Panc1 (cell line): ENCODE measurements around the gene ARHGEF28. TPM values are rescaled to one million over a fixed set of nuclear protein-coding genes. Genes with fewer than 3 reads are reported as not detected.

Experiments
- ATAC-seq: fragments of 200-7000 bp; cut with Tn5 transposase; 2 replicates; pipeline ENCODE4 v1.9.1; 2020; ENCODE audit warnings: mild to moderate bottlenecking, moderate library complexity
- BruUV-seq: library from RNA; stranded (reverse); fragments of 400-500 nt; replicated peaks from 2 replicates; lab custom pipeline; 2021; lab: Mats Ljungman, UMichigan
- CTCF ChIA-PET: fragments of 300-600 bp; sonication (Branson Sonifier 250); formaldehyde crosslinking; loops from one replicate; lab custom pipeline; 2022; ENCODE audit warnings: antibody characterized with exemption; lab: Charles Lee
- POLR2A ChIA-PET: fragments of 300-600 bp; sonication (Branson Sonifier 250); formaldehyde crosslinking; loops from one replicate; lab custom pipeline; 2022; ENCODE audit warnings: antibody characterized with exemption; lab: Charles Lee
- DNase-seq: peaks from one replicate; pipeline ENCODE4 v3.0.0-alpha.2; 2010; ENCODE audit warnings: low read depth, low spot score
- H3K27ac ChIP-seq: 2 replicates; pipeline ENCODE4 v1.5.1; 2011; ENCODE audit warnings: mild to moderate bottlenecking, low read length, inconsistent platforms
- H3K27me3 ChIP-seq: fragments of 200-500 bp; sonication (Bioruptor generic); 2 replicates; pipeline ENCODE4 v1.6.0; 2014; ENCODE audit warnings: low read length, inconsistent platforms; ENCODE audit not compliant: control insufficient read depth, insufficient read depth
- H3K36me3 ChIP-seq: fragments of 200-500 bp; sonication (Bioruptor generic); 2 replicates; pipeline ENCODE4 v1.5.1; 2014; ENCODE audit warnings: inconsistent platforms, mild to moderate bottlenecking, low read length, moderate library complexity; ENCODE audit not compliant: control insufficient read depth, insufficient read depth
- H3K4me1 ChIP-seq: 2 replicates; pipeline ENCODE4 v1.5.1; 2011; ENCODE audit warnings: inconsistent platforms, mild to moderate bottlenecking, low read length, moderate library complexity; ENCODE audit not compliant: control insufficient read depth, insufficient read depth
- H3K4me3 ChIP-seq, 2 experiments: 2 replicates each; pipeline ENCODE4 v1.5.1; 2011 to 2012; ENCODE audit warnings: low read depth in 2 of 2, low read length in 2 of 2, mild to moderate bottlenecking in 2 of 2, inconsistent platforms in 1 of 2, moderate library complexity in 1 of 2
- H3K9me3 ChIP-seq: fragments of 200-500 bp; sonication (Bioruptor generic); 2 replicates; pipeline ENCODE4 v1.5.1; 2014; ENCODE audit warnings: low read depth, mild to moderate bottlenecking, inconsistent platforms, low read length, moderate library complexity; ENCODE audit not compliant: control insufficient read depth, insufficient read depth
- POLR2AphosphoS5 ChIP-seq: IDR thresholded peaks from 2 replicates; pipeline ENCODE4 v1.6.1; 2012; ENCODE audit warnings: mild to moderate bottlenecking, low read depth, low read length, moderate library complexity
- SIN3A ChIP-seq: IDR thresholded peaks from 2 replicates; pipeline ENCODE4 v1.6.1; 2012; ENCODE audit warnings: low read depth, mild to moderate bottlenecking, low read length, moderate library complexity, borderline replicate concordance; ENCODE audit not compliant: insufficient read depth
- TCF7L2 ChIP-seq: IDR thresholded peaks from 2 replicates; pipeline ENCODE4 v1.6.1; 2011; ENCODE audit warnings: mild to moderate bottlenecking, low read depth, low read length, inconsistent platforms
- in situ Hi-C: cut with HindIII; loops from 2 replicates; pipeline ENCODE4 v1.10.0; 2016; ENCODE audit warnings: low sequenced_read_pairs, low pct_unique_long_range_greater_than_20kb
- intact Hi-C: fragments of 100-400 bp; cut with micrococcal nuclease; formaldehyde crosslinking; loops from one replicate; pipeline ENCODE4 v1.10.0; 2022; ENCODE audit not compliant: unreplicated experiment
- total RNA-seq: library from RNA; stranded (reverse); gene quantifications from one replicate; pipeline ENCODE4 v1.2.1, GENCODE V29; 2021; ENCODE audit not compliant: unreplicated experiment
- TF ChIP-seq, protein P1 (sequence below): fragments of 450-650 bp; IDR thresholded peaks from 2 replicates; pipeline ENCODE4 v1.5.1; 2017; ENCODE audit warnings: mild to moderate bottlenecking
- TF ChIP-seq, protein P2 (sequence below), 2 experiments: IDR thresholded peaks; 2 replicates each; pipeline ENCODE4 v1.6.1; 2011 to 2012; ENCODE audit warnings: low read depth in 2 of 2, control low read depth in 1 of 2, low read length in 1 of 2, mild to moderate bottlenecking in 1 of 2, moderate library complexity in 1 of 2; ENCODE audit not compliant: insufficient read depth in 1 of 2

The ARHGEF28 gene
- total RNA-seq, 1 experiment from 2014 or later: 34.8 TPM

DNA sequence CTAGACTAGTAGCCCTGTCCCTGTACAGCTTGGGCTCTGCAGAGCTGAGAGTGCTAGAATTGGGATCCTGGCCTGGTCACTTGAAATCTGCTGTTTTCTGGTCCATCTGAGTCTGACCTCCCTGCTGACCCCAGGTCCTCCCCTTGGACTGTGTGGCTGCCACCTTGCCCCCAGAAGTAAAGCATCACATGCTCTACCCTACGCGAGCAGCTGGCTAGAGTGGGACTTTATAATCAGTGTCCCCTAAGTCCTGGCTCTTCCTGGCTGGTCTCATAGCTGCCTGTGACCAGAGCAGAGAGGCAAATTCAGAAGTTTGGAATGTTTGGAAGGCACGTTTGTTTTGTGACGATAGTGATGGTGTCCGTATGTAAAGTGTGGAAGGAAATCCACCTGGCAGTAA lies 81.0 kb downstream of the ARHGEF28 start:
- Histone ChIP-seq H3K36me3 (no peaks in the 10 kb centered on the region), H3K4me1 (no peaks in the 10 kb centered on the region), H3K4me3 (no peak overlapping the region), H3K27ac (no peak overlapping the region), H3K27me3 (no peaks in the 10 kb centered on the region), H3K9me3 (peaks cover 10% of the 10 kb centered on the region; the same call in 1 of the 2 replicates)
- DNase-seq: no peak
- no TSS peak for BruUV-seq
- TF ChIP-seq TCF7L2: no peak
- TF ChIP-seq, protein P1, sequence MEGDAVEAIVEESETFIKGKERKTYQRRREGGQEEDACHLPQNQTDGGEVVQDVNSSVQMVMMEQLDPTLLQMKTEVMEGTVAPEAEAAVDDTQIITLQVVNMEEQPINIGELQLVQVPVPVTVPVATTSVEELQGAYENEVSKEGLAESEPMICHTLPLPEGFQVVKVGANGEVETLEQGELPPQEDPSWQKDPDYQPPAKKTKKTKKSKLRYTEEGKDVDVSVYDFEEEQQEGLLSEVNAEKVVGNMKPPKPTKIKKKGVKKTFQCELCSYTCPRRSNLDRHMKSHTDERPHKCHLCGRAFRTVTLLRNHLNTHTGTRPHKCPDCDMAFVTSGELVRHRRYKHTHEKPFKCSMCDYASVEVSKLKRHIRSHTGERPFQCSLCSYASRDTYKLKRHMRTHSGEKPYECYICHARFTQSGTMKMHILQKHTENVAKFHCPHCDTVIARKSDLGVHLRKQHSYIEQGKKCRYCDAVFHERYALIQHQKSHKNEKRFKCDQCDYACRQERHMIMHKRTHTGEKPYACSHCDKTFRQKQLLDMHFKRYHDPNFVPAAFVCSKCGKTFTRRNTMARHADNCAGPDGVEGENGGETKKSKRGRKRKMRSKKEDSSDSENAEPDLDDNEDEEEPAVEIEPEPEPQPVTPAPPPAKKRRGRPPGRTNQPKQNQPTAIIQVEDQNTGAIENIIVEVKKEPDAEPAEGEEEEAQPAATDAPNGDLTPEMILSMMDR: no peak
- TF ChIP-seq, protein P2, sequence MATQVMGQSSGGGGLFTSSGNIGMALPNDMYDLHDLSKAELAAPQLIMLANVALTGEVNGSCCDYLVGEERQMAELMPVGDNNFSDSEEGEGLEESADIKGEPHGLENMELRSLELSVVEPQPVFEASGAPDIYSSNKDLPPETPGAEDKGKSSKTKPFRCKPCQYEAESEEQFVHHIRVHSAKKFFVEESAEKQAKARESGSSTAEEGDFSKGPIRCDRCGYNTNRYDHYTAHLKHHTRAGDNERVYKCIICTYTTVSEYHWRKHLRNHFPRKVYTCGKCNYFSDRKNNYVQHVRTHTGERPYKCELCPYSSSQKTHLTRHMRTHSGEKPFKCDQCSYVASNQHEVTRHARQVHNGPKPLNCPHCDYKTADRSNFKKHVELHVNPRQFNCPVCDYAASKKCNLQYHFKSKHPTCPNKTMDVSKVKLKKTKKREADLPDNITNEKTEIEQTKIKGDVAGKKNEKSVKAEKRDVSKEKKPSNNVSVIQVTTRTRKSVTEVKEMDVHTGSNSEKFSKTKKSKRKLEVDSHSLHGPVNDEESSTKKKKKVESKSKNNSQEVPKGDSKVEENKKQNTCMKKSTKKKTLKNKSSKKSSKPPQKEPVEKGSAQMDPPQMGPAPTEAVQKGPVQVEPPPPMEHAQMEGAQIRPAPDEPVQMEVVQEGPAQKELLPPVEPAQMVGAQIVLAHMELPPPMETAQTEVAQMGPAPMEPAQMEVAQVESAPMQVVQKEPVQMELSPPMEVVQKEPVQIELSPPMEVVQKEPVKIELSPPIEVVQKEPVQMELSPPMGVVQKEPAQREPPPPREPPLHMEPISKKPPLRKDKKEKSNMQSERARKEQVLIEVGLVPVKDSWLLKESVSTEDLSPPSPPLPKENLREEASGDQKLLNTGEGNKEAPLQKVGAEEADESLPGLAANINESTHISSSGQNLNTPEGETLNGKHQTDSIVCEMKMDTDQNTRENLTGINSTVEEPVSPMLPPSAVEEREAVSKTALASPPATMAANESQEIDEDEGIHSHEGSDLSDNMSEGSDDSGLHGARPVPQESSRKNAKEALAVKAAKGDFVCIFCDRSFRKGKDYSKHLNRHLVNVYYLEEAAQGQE (IDR thresholded peaks at IDR 0.05; ENCODE audit: insufficient read depth in 1 of 2, low read depth in 2 of 2, low read length in 1 of 2): no peak
- ChIA-PET POLR2A (no interaction called here), CTCF (interaction anchor here (0.7 kb wide), 1 partner anchor 102 kb away, joined by 3 read pairs; no protein-coding TSS in a partner anchor)
- in situ Hi-C loops: no loop called here
- peak; percentile 44; the same call in 1 of the 2 replicates for ATAC-seq
- intact Hi-C loops: no loop called here

DNA sequence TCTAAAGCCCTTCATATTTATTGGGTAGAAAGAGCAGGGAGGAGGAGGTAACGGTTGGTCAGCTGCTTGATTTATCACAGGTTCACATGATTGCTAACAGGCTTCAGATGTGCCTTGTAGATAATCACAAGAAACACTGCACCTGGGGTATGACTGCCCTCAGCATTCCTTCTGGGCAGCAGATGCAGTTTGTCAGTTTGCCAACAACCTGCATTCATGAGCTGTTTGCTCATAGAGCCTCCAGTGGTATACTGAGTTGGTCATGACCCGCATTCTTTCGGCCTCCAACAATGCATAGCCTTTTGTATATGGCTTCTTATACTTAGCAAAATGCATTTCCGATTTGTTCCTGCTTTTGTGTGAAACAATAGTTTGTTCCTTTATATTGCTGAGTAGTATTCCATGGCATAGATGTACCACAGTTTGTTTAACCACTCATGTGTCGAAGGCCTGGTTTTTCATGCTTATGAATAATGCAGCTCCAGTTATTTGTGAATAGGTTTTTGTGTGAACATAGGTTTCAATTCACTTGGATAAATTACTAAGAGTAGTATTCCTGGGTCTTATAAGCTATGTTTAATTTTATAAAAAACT lies 83.6 kb downstream of the ARHGEF28 start:
- H3K27me3 ChIP-seq: no peaks in the 10 kb centered on the region
- ATAC-seq (peak; percentile 52; the same call in 1 of the 2 replicates), DNase-seq (no peak)
- intact Hi-C loops (no loop called here), in situ Hi-C loops (no loop called here)
- TF ChIP-seq, protein P2 (IDR thresholded peaks at IDR 0.05; ENCODE audit: insufficient read depth in 1 of 2, low read depth in 2 of 2, low read length in 1 of 2): no peak
- TF ChIP-seq POLR2AphosphoS5 (no peak), TCF7L2 (no peak), SIN3A (no peak)
- TF ChIP-seq, protein P1: no peak
- CTCF ChIA-PET: no interaction called here
- BruUV-seq: no TSS peak
- POLR2A ChIA-PET: interaction anchor here (0.6 kb wide), 1 partner anchor 88 kb away, joined by 5 read pairs; no protein-coding TSS in a partner anchor
- no peak overlapping the region for H3K4me3 ChIP-seq
- no peaks in the 10 kb centered on the region for H3K4me1 ChIP-seq
- H3K9me3 ChIP-seq: peaks cover 10% of the 10 kb centered on the region; the same call in 1 of the 2 replicates
- H3K27ac ChIP-seq: no peak overlapping the region
- H3K36me3 ChIP-seq: no peaks in the 10 kb centered on the region
